Measurements from ENCODE around the gene PPP1CA. TPM values are rescaled to one million over a fixed set of nuclear protein-coding genes. Genes with fewer than 3 reads are reported as not detected.
"Not testable (repeated sequence)": the region's sequence is repeated elsewhere in the genome, so short reads cannot be mapped to it uniquely, and the experiment has no call there.

PPP1CA gene
- polyA plus RNA-seq, 1 donor: 112 TPM

DNA sequence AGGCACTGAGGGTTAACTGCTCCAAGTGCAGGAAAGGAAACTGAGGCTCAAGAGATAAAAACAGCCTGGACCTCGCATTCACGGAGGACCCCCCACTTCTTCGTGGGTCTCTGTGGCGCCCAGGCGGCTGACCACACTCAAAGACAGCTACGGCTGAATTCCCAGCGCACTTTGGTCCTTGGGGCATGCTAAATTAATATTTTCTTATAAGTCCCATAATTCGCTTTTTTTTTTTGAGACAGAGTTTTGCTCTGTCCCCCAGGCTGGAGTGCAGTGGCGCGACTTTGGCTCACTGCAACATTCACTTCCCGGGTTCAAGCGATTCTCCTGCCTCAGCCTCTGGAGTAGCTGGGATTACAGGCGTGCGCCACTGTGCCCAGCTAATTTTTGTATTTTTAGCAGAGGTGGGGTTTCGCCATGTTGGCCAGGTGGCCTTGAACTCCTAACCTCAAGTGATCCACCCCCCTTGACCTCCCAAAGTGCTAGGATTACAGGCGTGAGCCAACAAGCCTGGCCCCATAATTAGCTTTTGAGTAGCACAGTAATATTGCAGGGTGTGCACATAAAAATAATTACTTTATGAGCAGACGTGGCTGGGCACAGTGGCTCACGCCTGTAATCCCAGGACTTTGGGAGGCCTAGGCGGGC, 658 bp upstream of the PPP1CA start:
- H3K27me3 ChIP-seq (ENCODE audit: control insufficient read depth, insufficient read depth, low read length); DNase-seq; H3K9me3 ChIP-seq (ENCODE audit: control insufficient read depth, low read depth, low read length): not testable (repeated sequence)
- WGBS (ENCODE audit: insufficient coverage, low lambda C conversion rate): 80% methylated on average over 3 of the region's 19 CpGs
- peaks cover 32% of the 10 kb centered on the region for H3K4me1 ChIP-seq (ENCODE audit: control insufficient read depth, insufficient read depth, low read length)
- peak overlapping the region; percentile 96 for H3K27ac ChIP-seq (ENCODE audit: low read length)
- H3K36me3 ChIP-seq (ENCODE audit: control insufficient read depth, insufficient read depth, low read length): peaks cover 25% of the 10 kb centered on the region
- peak overlapping the region; percentile 53 for H3K4me3 ChIP-seq (ENCODE audit: low read length)

DNA sequence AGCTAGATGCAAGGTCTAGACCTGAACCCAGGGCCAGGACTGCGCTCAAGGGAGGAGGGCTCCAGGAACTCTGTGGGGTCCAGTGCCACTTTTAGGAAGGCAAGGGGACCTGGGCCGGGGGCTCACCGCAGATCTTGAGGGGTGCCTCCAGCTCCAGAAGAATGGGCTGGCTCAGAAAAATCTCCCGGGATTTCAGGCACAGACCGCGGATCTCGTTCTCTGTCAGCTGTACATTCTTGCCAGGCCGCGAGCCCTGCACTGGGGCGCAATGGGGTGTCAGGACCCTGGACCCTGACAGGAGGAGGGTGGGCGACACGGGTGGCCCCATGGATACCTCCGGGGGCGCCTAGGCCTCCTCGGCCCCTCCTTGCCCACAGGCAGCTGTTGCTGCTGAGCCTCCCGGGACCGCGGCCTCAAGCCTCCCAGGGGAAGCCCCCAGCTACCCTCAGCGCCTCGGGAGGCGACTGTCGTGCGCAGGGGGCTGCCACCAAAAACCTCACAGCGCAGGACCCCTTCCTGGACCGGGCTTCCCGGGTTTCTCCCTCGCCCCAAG, 640 bp downstream of the PPP1CA start:
- Histone ChIP-seq H3K4me3 (ENCODE audit: low read length) (peak overlapping the region; percentile 100), H3K9me3 (ENCODE audit: control insufficient read depth, low read depth, low read length) (no peaks in the 10 kb centered on the region), H3K27ac (ENCODE audit: low read length) (peak overlapping the region; percentile 63), H3K36me3 (ENCODE audit: control insufficient read depth, insufficient read depth, low read length) (peaks cover 37% of the 10 kb centered on the region), H3K27me3 (ENCODE audit: control insufficient read depth, insufficient read depth, low read length) (no peaks in the 10 kb centered on the region), H3K4me1 (ENCODE audit: control insufficient read depth, insufficient read depth, low read length) (peaks cover 32% of the 10 kb centered on the region)
- WGBS (ENCODE audit: insufficient coverage, low lambda C conversion rate): no CpG with 5 or more reads among the region's 27 CpGs
- DNase-seq: no peak

DNA sequence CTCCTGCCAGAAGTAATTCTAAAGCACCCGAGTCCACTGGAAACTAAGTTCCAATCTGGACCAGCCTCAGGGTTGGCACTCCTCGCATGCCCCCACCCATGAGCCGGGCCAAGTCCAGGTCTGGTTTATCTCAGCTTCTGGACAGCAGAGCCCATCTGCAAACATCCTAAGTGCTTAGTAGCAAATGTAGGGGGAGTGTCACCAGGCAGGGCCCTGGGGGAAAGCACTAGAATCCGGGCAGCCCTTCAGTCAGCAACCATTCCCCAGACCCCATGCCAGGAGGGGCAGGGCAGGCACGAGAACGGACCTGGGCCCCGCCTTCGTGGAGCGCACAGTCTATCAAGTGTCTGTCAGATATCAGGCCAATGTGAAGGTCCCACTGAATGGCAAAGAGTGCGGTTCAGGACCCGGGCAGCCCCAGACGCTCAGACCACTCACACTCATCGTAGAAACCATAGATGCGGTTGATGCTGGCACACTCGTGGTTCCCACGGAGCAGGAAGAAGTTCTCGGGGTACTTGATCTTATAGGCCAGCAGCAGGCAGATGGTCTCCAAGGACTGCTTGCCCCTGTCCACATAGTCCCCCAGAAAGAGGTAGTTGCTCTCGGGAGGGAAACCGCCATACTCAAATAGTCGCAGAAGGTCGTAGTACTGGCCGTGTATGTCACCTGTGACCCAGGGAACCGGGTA, 1.3 kb downstream of the PPP1CA start:
- no CpG with 5 or more reads among the region's 23 CpGs for WGBS (ENCODE audit: insufficient coverage, low lambda C conversion rate)
- Histone ChIP-seq H3K4me1 (ENCODE audit: control insufficient read depth, insufficient read depth, low read length) (peaks cover 31% of the 10 kb centered on the region), H3K9me3 (ENCODE audit: control insufficient read depth, low read depth, low read length) (no peaks in the 10 kb centered on the region), H3K27me3 (ENCODE audit: control insufficient read depth, insufficient read depth, low read length) (no peaks in the 10 kb centered on the region), H3K27ac (ENCODE audit: low read length) (no peak overlapping the region), H3K4me3 (ENCODE audit: low read length) (peak overlapping the region; percentile 100), H3K36me3 (ENCODE audit: control insufficient read depth, insufficient read depth, low read length) (peaks cover 42% of the 10 kb centered on the region)
- DNase-seq: peak in 1 of 2 donors; percentile 36

DNA sequence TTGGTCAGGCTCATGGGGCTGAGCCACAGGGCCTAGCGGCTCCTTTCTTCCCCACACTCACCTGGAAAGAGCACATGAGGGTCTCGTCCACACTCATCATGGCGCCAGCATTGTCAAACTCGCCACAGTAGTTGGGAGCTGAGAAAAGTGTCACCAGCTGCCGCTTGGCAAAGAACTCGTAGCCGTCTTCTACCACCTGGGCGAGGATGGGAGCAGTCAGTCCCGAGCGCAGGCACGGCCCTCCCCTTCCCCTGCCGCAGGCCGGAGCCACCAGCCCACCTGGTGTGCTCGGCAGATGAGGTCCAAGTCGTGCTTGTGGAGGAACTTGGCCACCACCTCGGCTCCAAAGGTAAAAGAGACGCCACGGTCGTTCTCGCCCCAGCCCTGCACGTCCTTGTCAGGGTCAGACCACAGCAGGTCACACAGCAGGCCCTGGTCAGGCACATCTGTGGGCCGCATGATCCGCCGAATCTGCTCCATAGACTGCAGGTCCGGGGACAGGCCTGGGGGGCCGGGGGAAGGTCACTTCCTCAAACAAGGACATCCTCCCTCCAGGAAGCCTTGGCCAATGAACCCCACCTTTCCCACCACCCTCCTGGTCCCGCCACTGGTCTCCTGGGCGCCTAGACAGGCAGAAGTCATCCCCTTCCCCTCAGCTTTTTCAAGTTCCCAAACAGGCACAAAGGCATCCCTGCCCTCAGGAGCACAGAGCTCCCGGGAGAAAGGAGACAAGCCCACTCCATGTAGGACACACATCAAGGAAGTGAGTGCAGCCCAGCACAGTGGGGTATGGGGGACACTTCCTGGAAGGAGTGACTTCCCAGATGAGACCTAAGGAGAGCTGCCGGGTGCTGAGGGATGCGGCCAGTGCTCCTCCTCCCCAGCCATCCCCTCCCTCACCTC, 2.7 kb downstream of the PPP1CA start:
- H3K36me3 ChIP-seq (ENCODE audit: control insufficient read depth, insufficient read depth, low read length): peaks cover 51% of the 10 kb centered on the region
- H3K4me1 ChIP-seq (ENCODE audit: control insufficient read depth, insufficient read depth, low read length): peaks cover 24% of the 10 kb centered on the region
- H3K9me3 ChIP-seq (ENCODE audit: control insufficient read depth, low read depth, low read length): no peaks in the 10 kb centered on the region
- WGBS (ENCODE audit: insufficient coverage, low lambda C conversion rate): no CpG with 5 or more reads among the region's 31 CpGs
- H3K27me3 ChIP-seq (ENCODE audit: control insufficient read depth, insufficient read depth, low read length): no peaks in the 10 kb centered on the region
- no peak overlapping the region for H3K27ac ChIP-seq (ENCODE audit: low read length)
- no peak for DNase-seq
- no peak overlapping the region for H3K4me3 ChIP-seq (ENCODE audit: low read length)

DNA sequence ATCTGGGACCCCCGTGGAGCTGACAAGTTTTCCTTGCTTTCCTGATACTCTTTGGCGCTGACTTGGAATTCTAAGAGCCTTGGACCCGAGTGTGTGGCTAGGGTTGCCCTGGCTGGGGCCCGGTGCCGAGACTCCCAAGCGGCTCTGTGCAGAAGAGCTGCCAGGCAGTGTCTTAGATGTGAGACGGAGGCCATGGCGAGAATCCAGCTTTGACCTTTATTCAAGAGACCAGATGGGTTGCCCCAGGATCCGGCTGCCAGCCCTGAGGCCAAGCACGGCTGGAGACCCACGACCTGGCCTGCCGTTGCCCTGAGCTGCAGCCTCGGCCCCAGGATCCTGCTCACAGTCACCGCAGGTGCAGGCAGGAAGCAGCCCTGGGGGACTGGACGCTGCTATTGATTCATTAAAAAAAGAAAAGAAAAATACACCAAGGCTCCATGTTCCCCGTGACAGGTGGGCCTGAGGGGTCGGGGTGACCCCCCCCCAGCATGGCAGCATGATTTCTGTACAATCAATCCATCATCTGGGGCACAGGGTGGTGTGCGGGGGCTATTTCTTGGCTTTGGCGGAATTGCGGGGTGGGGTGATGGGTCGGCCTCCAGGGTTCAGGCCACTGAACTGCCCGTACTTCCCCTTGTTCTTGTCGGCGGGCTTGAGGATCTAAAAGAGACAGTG, 3.5 kb downstream of the PPP1CA start:
- Histone ChIP-seq H3K27ac (ENCODE audit: low read length) (no peak overlapping the region), H3K27me3 (ENCODE audit: control insufficient read depth, insufficient read depth, low read length) (no peaks in the 10 kb centered on the region), H3K9me3 (ENCODE audit: control insufficient read depth, low read depth, low read length) (no peaks in the 10 kb centered on the region), H3K36me3 (ENCODE audit: control insufficient read depth, insufficient read depth, low read length) (peaks cover 55% of the 10 kb centered on the region), H3K4me3 (ENCODE audit: low read length) (no peak overlapping the region), H3K4me1 (ENCODE audit: control insufficient read depth, insufficient read depth, low read length) (peaks cover 20% of the 10 kb centered on the region)
- no CpG with 5 or more reads among the region's 24 CpGs for WGBS (ENCODE audit: insufficient coverage, low lambda C conversion rate)
- no peak for DNase-seq

DNA sequence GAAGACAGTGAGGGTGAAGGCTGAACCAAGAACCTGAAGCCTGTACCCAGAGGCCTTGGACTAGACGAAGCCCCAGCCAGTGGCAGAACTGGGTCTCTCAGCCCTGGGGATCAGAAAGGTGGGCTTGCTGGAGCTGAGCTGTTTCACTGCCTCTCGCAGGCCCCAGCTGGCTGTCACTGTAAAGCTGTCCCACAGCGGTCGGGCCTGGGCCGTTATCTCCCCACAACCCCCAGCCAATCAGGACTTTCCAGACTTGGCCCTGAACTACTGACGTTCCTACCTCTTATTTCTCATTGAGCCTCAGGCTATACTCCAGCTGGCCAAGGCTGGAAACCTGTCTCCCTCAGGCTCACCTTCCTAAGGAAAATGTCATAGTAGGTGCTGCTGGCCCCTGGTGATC, 4.1 kb downstream of the PPP1CA start:
- WGBS (ENCODE audit: insufficient coverage, low lambda C conversion rate): no CpG with 5 or more reads among the region's 6 CpGs
- H3K27ac ChIP-seq (ENCODE audit: low read length): no peak overlapping the region
- no peaks in the 10 kb centered on the region for H3K27me3 ChIP-seq (ENCODE audit: control insufficient read depth, insufficient read depth, low read length)
- peaks cover 55% of the 10 kb centered on the region for H3K36me3 ChIP-seq (ENCODE audit: control insufficient read depth, insufficient read depth, low read length)
- H3K4me3 ChIP-seq (ENCODE audit: low read length): no peak overlapping the region
- DNase-seq: no peak
- peaks cover 19% of the 10 kb centered on the region for H3K4me1 ChIP-seq (ENCODE audit: control insufficient read depth, insufficient read depth, low read length)
- H3K9me3 ChIP-seq (ENCODE audit: control insufficient read depth, low read depth, low read length): no peaks in the 10 kb centered on the region

DNA sequence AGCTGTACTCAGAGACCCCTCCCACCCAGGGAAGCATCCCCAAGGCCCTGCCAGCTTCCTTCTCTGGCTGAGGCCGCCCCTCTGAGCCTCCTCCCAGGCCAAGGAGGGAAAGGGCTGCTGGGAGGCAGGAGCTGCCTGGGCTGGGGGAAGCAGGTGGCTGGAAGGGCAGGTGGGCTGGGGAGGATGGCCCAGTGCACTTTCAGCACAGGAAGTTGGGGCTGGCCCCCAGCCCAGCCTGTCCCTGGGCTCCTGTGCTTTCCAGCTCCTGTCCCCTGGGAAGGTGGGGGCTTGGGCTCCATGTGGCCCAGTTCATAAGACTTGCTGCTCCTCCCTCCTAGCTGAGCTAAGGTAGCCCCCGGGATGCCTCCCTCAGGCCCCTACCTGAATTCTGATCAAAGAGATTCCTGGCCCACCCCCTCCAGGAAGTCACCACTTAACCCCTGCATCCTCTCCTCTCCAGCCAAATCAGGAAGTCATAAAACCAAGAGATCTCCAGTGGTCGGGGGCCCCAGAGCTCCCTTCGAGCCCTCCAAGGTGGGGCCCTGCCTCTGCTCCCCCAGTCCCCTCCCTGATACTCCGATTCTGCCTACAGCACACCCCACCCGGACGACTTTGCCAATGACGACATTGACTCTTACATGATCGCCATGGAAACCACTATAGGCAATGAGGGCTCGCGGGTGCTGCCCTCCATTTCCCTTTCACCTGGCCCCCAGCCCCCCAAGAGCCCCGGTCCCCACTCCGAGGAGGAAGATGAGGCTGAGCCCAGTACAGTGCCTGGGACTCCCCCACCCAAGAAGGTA, 4.9 kb downstream of the PPP1CA start:
- H3K27ac ChIP-seq (ENCODE audit: low read length): no peak overlapping the region
- peaks cover 2% of the 10 kb centered on the region for H3K9me3 ChIP-seq (ENCODE audit: control insufficient read depth, low read depth, low read length)
- DNase-seq: no peak
- WGBS (ENCODE audit: insufficient coverage, low lambda C conversion rate): no CpG with 5 or more reads among the region's 13 CpGs
- peaks cover 17% of the 10 kb centered on the region for H3K4me1 ChIP-seq (ENCODE audit: control insufficient read depth, insufficient read depth, low read length)
- H3K36me3 ChIP-seq (ENCODE audit: control insufficient read depth, insufficient read depth, low read length): peaks cover 55% of the 10 kb centered on the region
- H3K27me3 ChIP-seq (ENCODE audit: control insufficient read depth, insufficient read depth, low read length): no peaks in the 10 kb centered on the region
- no peak overlapping the region for H3K4me3 ChIP-seq (ENCODE audit: low read length)

DNA sequence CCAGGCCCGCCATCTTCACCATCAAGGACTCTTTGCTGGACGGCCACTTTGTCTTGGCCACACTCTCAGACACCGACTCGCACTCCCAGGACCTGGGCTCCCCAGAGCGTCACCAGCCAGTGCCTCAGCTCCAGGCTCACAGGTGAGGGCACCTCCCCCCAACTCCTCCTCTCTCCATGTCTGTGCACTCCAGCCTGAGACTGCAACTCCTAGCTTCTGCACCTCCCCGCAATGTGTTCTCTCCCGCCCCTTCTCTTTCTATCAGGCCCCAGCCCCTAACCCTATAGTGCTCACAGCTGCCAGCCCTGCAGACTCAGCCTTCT, 5.4 kb downstream of the PPP1CA start:
- no CpG with 5 or more reads among the region's 7 CpGs for WGBS (ENCODE audit: insufficient coverage, low lambda C conversion rate)
- Histone ChIP-seq H3K27ac (ENCODE audit: low read length) (no peak overlapping the region), H3K36me3 (ENCODE audit: control insufficient read depth, insufficient read depth, low read length) (peaks cover 55% of the 10 kb centered on the region), H3K4me3 (ENCODE audit: low read length) (no peak overlapping the region), H3K27me3 (ENCODE audit: control insufficient read depth, insufficient read depth, low read length) (no peaks in the 10 kb centered on the region), H3K4me1 (ENCODE audit: control insufficient read depth, insufficient read depth, low read length) (peaks cover 17% of the 10 kb centered on the region), H3K9me3 (ENCODE audit: control insufficient read depth, low read depth, low read length) (peaks cover 2% of the 10 kb centered on the region)
- DNase-seq: no peak

DNA sequence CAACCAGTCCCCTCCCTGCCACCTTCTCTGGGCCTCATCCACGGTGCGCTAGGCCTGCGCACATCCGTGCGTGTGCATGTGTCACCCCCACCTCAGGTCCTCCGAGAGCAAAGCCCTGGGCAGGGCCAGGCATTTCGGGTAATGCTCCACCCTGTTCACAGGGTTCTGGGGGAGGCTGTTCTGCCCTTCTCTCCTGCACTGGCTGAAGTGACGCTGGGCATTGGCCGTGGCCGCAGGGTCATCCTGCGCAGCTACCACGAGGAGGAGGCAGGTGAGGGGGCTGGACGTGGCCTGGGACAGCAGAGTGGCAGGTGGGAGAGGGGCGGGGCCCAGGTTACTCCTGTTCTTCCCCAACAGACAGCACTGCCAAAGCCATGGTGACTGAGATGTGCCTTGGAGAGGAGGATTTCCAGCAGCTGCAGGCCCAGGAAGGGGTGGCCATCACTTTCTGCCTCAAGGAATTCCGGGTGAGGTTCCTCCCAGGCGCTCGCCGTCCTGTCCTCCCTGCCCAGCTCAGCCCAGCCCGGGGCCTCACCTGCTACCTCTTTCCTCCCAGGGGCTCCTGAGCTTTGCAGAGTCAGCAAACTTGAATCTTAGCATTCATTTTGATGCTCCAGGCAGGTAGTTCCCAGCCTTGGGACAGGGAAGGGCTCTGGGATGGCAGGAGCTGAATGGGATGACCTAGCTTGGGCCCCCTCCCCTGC, 6.0 kb downstream of the PPP1CA start:
- H3K27ac ChIP-seq (ENCODE audit: low read length): no peak overlapping the region
- H3K4me3 ChIP-seq (ENCODE audit: low read length): no peak overlapping the region
- peaks cover 2% of the 10 kb centered on the region for H3K9me3 ChIP-seq (ENCODE audit: control insufficient read depth, low read depth, low read length)
- no CpG with 5 or more reads among the region's 19 CpGs for WGBS (ENCODE audit: insufficient coverage, low lambda C conversion rate)
- peaks cover 55% of the 10 kb centered on the region for H3K36me3 ChIP-seq (ENCODE audit: control insufficient read depth, insufficient read depth, low read length)
- DNase-seq: no peak
- peaks cover 17% of the 10 kb centered on the region for H3K4me1 ChIP-seq (ENCODE audit: control insufficient read depth, insufficient read depth, low read length)
- H3K27me3 ChIP-seq (ENCODE audit: control insufficient read depth, insufficient read depth, low read length): no peaks in the 10 kb centered on the region
